GM12878 (cell line): Measurements from ENCODE around the gene TMEM229B. TPM values are rescaled to one million over a fixed set of nuclear protein-coding genes. Genes with fewer than 3 reads are reported as not detected.

Experiments used
- ATAC-seq: fragments of 200-7000 bp; cut with Tn5 transposase; 3 replicates; pipeline ENCODE4 v1.9.1; 2020; ENCODE audit warnings: mild to moderate bottlenecking, moderate library complexity
- BruUV-seq: library from RNA; stranded (reverse); fragments of 400-500 nt; replicated peaks from 2 replicates; lab custom pipeline; 2021; lab: Mats Ljungman, UMichigan
- CTCF ChIA-PET: fragments of 300-600 bp; sonication (Branson Sonifier 250); formaldehyde crosslinking; extraction: SDS; loops from one replicate; lab custom pipeline; 2021; ENCODE audit warnings: inconsistent platforms; lab: Yijun Ruan, JAX
- POLR2A ChIA-PET: fragments of 350-600 bp; formaldehyde crosslinking; extraction: SDS; loops from one replicate; lab custom pipeline; 2021; ENCODE audit warnings: inconsistent platforms; lab: Charles Lee
- RAD21 ChIA-PET: fragments of 300-600 bp; sonication (Branson Sonifier 250); formaldehyde crosslinking; loops from one replicate; lab custom pipeline; 2023; ENCODE audit warnings: antibody characterized with exemption; ENCODE audit not compliant: unreplicated experiment; lab: Charles Lee
- SMC1A ChIA-PET: fragments of 300-600 bp; sonication (Branson Sonifier 250); formaldehyde crosslinking; loops from one replicate; lab custom pipeline; 2023; ENCODE audit not compliant: unreplicated experiment, uncharacterized antibody; lab: Charles Lee
- DNase-seq: peaks from one replicate; pipeline ENCODE4 v3.0.0-alpha.2; 2011; ENCODE audit warnings: low read depth, low spot score
- FAIRE-seq: peaks from 3 replicates; lab custom pipeline; 2011; peaks lifted over from hg19 to GRCh38; lab: Jason Lieb, UNC
- H2AFZ ChIP-seq: 2 replicates; pipeline ENCODE4 v1.6.0; 2011; ENCODE audit warnings: low read depth, low read length, control low read depth; ENCODE audit not compliant: control insufficient read depth
- H3K27ac ChIP-seq: 2 replicates; pipeline ENCODE4 v1.5.1; 2011; ENCODE audit warnings: control low read depth; ENCODE audit not compliant: control insufficient read depth, insufficient read depth
- H3K27me3 ChIP-seq, 2 experiments: replicated peaks in 1 of 2; 2 replicates each; pipeline versions ENCODE4 v1.6.0 to v1.6.1; 2011; ENCODE audit warnings: low read length in 1 of 2; ENCODE audit not compliant: control insufficient read depth in 2 of 2, insufficient read depth in 2 of 2
- H3K36me3 ChIP-seq, 2 experiments: 2 replicates each; pipeline ENCODE4 v1.5.1; 2011; ENCODE audit warnings: low read length in 1 of 2; ENCODE audit not compliant: control insufficient read depth in 2 of 2, insufficient read depth in 2 of 2
- H3K4me1 ChIP-seq: 2 replicates; pipeline ENCODE4 v1.6.1; 2011; ENCODE audit warnings: mild to moderate bottlenecking, low read length, moderate library complexity, mixed read lengths; ENCODE audit not compliant: control insufficient read depth, insufficient read depth
- H3K4me2 ChIP-seq: 2 replicates; pipeline ENCODE4 v1.6.0; 2011; ENCODE audit warnings: control low read depth; ENCODE audit not compliant: control insufficient read depth, insufficient read depth
- H3K4me3 ChIP-seq: fragments of 200-600 bp; sonication (generic); 2 replicates; pipeline ENCODE4 v1.5.1; 2016
- H3K79me2 ChIP-seq: 2 replicates; pipeline ENCODE4 v1.6.0; 2011; ENCODE audit warnings: low read length; ENCODE audit not compliant: control insufficient read depth, insufficient read depth
- H3K9ac ChIP-seq: 2 replicates; pipeline ENCODE4 v1.8.0; 2011; ENCODE audit warnings: low read length, control low read depth, mixed read lengths; ENCODE audit not compliant: control insufficient read depth, insufficient read depth
- H3K9me3 ChIP-seq: replicated peaks from 3 replicates; pipeline ENCODE4 v1.5.1; 2011; ENCODE audit warnings: mild to moderate bottlenecking, low read length; ENCODE audit not compliant: control insufficient read depth, insufficient read depth
- H4K20me1 ChIP-seq: 2 replicates; pipeline ENCODE4 v1.6.0; 2011; ENCODE audit not compliant: control insufficient read depth, insufficient read depth
- E4F1 ChIP-seq: fragments of 450-650 bp; IDR thresholded peaks from 2 replicates; pipeline ENCODE4 v1.6.1; 2018; ENCODE audit warnings: borderline replicate concordance, mild to moderate bottlenecking; ENCODE audit not compliant: partially characterized antibody
- KDM1A ChIP-seq: fragments of 200-600 bp; sonication (generic); IDR thresholded peaks from 2 replicates; pipeline ENCODE4 v1.6.1; 2016; ENCODE audit warnings: borderline replicate concordance
- NBN ChIP-seq: fragments of 450-650 bp; IDR thresholded peaks from 2 replicates; pipeline ENCODE4 v1.6.1; 2016
- NFIC ChIP-seq: IDR thresholded peaks from 2 replicates; pipeline ENCODE4 v1.6.1; 2012; ENCODE audit warnings: low read depth, mild to moderate bottlenecking, inconsistent platforms, low read length, moderate library complexity
- NR2F1 ChIP-seq: fragments of 450-650 bp; conservative IDR thresholded peaks from 2 replicates; pipeline ENCODE4 v1.6.1; 2017; ENCODE audit warnings: mild to moderate bottlenecking
- POLR2AphosphoS2 ChIP-seq: IDR thresholded peaks from 2 replicates; pipeline ENCODE4 v1.6.1; 2011; ENCODE audit warnings: low read depth, mild to moderate bottlenecking, low read length, improper control_type of control experiment, moderate library complexity
- POLR2AphosphoS5 ChIP-seq: IDR thresholded peaks from 2 replicates; pipeline ENCODE4 v1.6.1; 2011; ENCODE audit warnings: mild to moderate bottlenecking, low read length, inconsistent platforms
- RAD21 ChIP-seq: IDR thresholded peaks from 2 replicates; pipeline ENCODE4 v1.6.1; 2011; ENCODE audit warnings: mild to moderate bottlenecking, low read depth, low read length, moderate library complexity; ENCODE audit not compliant: insufficient read depth
- RB1 ChIP-seq: fragments of 450-650 bp; formaldehyde crosslinking; IDR thresholded peaks from 2 replicates; pipeline ENCODE4 v1.6.1; 2017; ENCODE audit warnings: mild to moderate bottlenecking, borderline replicate concordance
- STAT1 ChIP-seq: fragments of 450-650 bp; conservative IDR thresholded peaks from 2 replicates; pipeline ENCODE4 v1.6.1; 2014; ENCODE audit warnings: antibody characterized with exemption, mild to moderate bottlenecking
- ZNF24 ChIP-seq: fragments of 450-650 bp; IDR thresholded peaks from 2 replicates; pipeline ENCODE4 v1.6.1; 2017; ENCODE audit warnings: antibody characterized with exemption, mild to moderate bottlenecking
- ZNF622 ChIP-seq: fragments of 450-650 bp; IDR thresholded peaks from 2 replicates; pipeline ENCODE4 v1.6.1; 2017; ENCODE audit warnings: mild to moderate bottlenecking, inconsistent platforms
- WGBS: methylation state at CpG from one replicate; pipeline ENCODE4 v1.1.6; 2016; ENCODE audit warnings: low lambda C conversion rate; ENCODE audit not compliant: insufficient replicate concordance, insufficient coverage; ENCODE audit errors: missing lambda C conversion rate; 5-methylcytosine and 5-hydroxymethylcytosine counted together
- in situ Hi-C: fragments of 300-500 bp; cut with MboI; formaldehyde crosslinking; loops from 9 replicates; pipeline ENCODE4 v1.14.3; 2018; ENCODE audit warnings: mixed read lengths
- intact Hi-C: fragments of 100-400 bp; cut with micrococcal nuclease; formaldehyde crosslinking; loops from one replicate; pipeline ENCODE4 v1.14.2; 2022; ENCODE audit not compliant: unreplicated experiment
- polyA plus RNA-seq, 11 experiments: library from polyadenylated mRNA; depleted of rRNA in 4 of 11; unstranded in 6 of 11; stranded (reverse) in 5 of 11; fragments of >200 nt; fragmentation: Nextera tagmentation in 4 of 11; fragmentation: Illumina TruSeq in 1 of 11; extraction: Ambion mirVana in 4 of 11; extraction: Trizol in 1 of 11; gene quantifications; 1 replicate in 1 of 11; 2 replicates in 10 of 11; pipeline versions ENCODE4 v1.2.1 to v1.2.3, GENCODE V29; 2011 to 2016; ENCODE audit warnings: inconsistent platforms in 2 of 11, missing spikeins in 2 of 11, low read depth in 1 of 11
- total RNA-seq, 4 experiments: library from RNA; depleted of rRNA in 3 of 4; stranded (reverse); fragments of >200 nt in 3 of 4; fragmentation: Illumina TruSeq in 1 of 4; extraction: Trizol in 1 of 4; gene quantifications; 2 replicates each; pipeline versions ENCODE4 v1.2.1 to v1.2.3, GENCODE V29; 2013 to 2021
- TF ChIP-seq, protein P1 (sequence below): fragments of 450-650 bp; IDR thresholded peaks from 2 replicates; pipeline ENCODE4 v1.6.1; 2016; ENCODE audit warnings: mild to moderate bottlenecking

TMEM229B gene
- total and polyA plus RNA-seq, 10 of the 15 experiments (the other 5 are each of a cell fraction or from before 2014, with no cell fraction given): 0.24 to 5.3 (median 1.7) TPM

DNA sequence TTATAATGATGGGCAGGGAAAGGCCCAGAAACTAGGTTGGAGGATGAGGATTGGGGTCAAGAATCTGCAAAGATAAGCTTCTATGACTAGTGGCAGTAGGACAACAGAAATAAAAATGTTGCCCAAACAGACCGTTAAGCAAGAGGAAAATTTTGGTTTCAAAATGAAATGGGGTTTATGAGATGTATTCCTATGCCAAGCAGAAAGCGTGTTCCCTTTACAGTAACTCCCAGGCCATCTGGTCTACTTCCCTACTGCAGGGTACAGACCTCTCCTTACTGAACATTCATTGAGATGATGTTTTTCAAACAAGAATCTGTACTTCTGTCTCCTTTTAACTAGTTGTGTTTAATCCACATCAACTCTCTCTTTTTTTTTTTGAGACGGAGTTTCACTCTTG is 20.4 kb upstream of the TMEM229B start:
- no peak for ATAC-seq
- CTCF ChIA-PET: interaction anchor here (1.4 to 7.5 kb wide), 2 partner anchors 18 to 82 kb away, joined by 4 to 43 read pairs; no protein-coding TSS in a partner anchor
- H3K79me2 ChIP-seq: no peaks in the 10 kb centered on the region

More for the DNA sequence above, 20.4 kb upstream of the TMEM229B start:
- Histone ChIP-seq H3K4me2 (no peak overlapping the region), H2AFZ (no peak overlapping the region), H3K4me3 (no peak overlapping the region), H4K20me1 (no peaks in the 10 kb centered on the region), H3K9ac (no peak overlapping the region), H3K9me3 (no peaks in the 10 kb centered on the region), H3K27me3 (no peaks in the 10 kb centered on the region; a peak in 1 of 4 replicates), H3K27ac (no peak overlapping the region), H3K36me3 (no peaks in the 10 kb centered on the region), H3K4me1 (peaks cover 16% of the 10 kb centered on the region; the same call in 1 of the 2 replicates)
- no peak for FAIRE-seq
- intact Hi-C loops: no loop called here
- ChIA-PET POLR2A (no interaction called here), RAD21 (no interaction called here), SMC1A (interaction anchor here (0.6 to 1.8 kb wide), 4 partner anchors 8 to 62 kb away, joined by 3 to 4 read pairs (median 4); no protein-coding TSS in a partner anchor)
- in situ Hi-C loops: no loop called here
- no TSS peak for BruUV-seq
- DNase-seq: no peak
- WGBS: 21% methylated on average over 3 of the region's 3 CpGs
- TF ChIP-seq E4F1 (no peak), NBN (no peak), POLR2AphosphoS5 (no peak), RB1 (no peak), STAT1 (no peak), NR2F1 (no peak), NFIC (no peak), ZNF24 (no peak), ZNF622 (no peak), POLR2AphosphoS2 (no peak), RAD21 (no peak), KDM1A (no peak)
- TF ChIP-seq, protein P1, sequence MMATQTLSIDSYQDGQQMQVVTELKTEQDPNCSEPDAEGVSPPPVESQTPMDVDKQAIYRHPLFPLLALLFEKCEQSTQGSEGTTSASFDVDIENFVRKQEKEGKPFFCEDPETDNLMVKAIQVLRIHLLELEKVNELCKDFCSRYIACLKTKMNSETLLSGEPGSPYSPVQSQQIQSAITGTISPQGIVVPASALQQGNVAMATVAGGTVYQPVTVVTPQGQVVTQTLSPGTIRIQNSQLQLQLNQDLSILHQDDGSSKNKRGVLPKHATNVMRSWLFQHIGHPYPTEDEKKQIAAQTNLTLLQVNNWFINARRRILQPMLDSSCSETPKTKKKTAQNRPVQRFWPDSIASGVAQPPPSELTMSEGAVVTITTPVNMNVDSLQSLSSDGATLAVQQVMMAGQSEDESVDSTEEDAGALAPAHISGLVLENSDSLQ: no peak
